Hindlimb muscle (tissue), 1 donor: ENCODE measurements around the gene SLC45A3. TPM values are rescaled to one million over a fixed set of nuclear protein-coding genes. Genes with fewer than 3 reads are reported as not detected.

ENCODE experiments used
- polyA plus RNA-seq: library from polyadenylated mRNA; unstranded; fragments of 120-200 nt; gene quantifications from one replicate; pipeline ENCODE4 v1.2.1, GENCODE V29; 2013; ENCODE audit not compliant: insufficient read length

Gene SLC45A3
- polyA plus RNA-seq, 1 donor = 2.3 TPM

Other genes with a start within 250 kb of the SLC45A3 start
- gene BLACAT1, start 224.5 kb downstream of the SLC45A3 start, polyA plus RNA-seq = not detected
- 28.3 TPM for gene CDK18, start 175.8 kb downstream of the SLC45A3 start, polyA plus RNA-seq
- 14.2 TPM for gene ELK4, start 48.5 kb downstream of the SLC45A3 start, polyA plus RNA-seq
- gene NUCKS1, start 69.7 kb upstream of the SLC45A3 start, polyA plus RNA-seq = 219 TPM
- 3.7 TPM for gene RAB29, start 95.0 kb upstream of the SLC45A3 start, polyA plus RNA-seq
- 37.9 TPM for gene SLC41A1, start 132.7 kb upstream of the SLC45A3 start, polyA plus RNA-seq
- gene PM20D1, start 169.6 kb upstream of the SLC45A3 start, polyA plus RNA-seq = not detected